ENCODE measurements around the gene ACSS2. TPM values are rescaled to one million over a fixed set of nuclear protein-coding genes. Genes with fewer than 3 reads are reported as not detected.

The ACSS2 gene
- total RNA-seq, result 10 to 100 TPM; 23.2 to 43.6 (median 33.2) TPM
- polyA plus RNA-seq, result 10 to 100 TPM in 2 of 3 donors, 1 to 10 TPM in 1; 8.9 to 20.3 (median 15.6) TPM
- long read RNA-seq, donor 1, partial matches to known transcripts, result 0 of 1 reads
- long read RNA-seq, donor 1, other reads (novel, unspliced or antisense), result 0 of 1 reads
- long read RNA-seq, donor 2, partial matches to known transcripts, result 0 of 2 reads
- long read RNA-seq, donor 2, other reads (novel, unspliced or antisense), result 0 of 2 reads

- WGBS, 5 donors, result 1 to 3% (median 2%) methylated on average over 44 to 63 of the region's 63 CpGs
- intact Hi-C loops (cut with DNase I; ENCODE audit: low total_unique reads), result no loop called here
- Histone ChIP-seq H3K27ac (peak within 1 kb of the TSS; percentile 22 to 95 (median 84)), H3K36me3 (no peaks in the 10 kb centered on the region), H3K27me3 (replicated peaks in 1 of 7) (no peaks in the 10 kb centered on the region), H3K9me3 (no peaks in the 10 kb centered on the region), H3K4me1 (peaks cover 19 to 76% (median 48%) of the 10 kb centered on the region in 6 donors), H3K4me3 (peak within 1 kb of the TSS; percentile 41 to 86 (median 70))
- peak; percentile 98 for DNase-seq
- TF ChIP-seq POLR2A (IDR thresholded peaks at IDR 0.05) (peak in 2 of 3 donors; percentile 25 to 46), CTCF (IDR thresholded peaks at IDR 0.05 in 8 of 11, conservative IDR thresholded peaks at IDR 0.05 in 3 of 11) (peak in 2 of 11 experiments; percentile 24 to 41), POLR2AphosphoS5 (IDR thresholded peaks at IDR 0.05) (peak; percentile 71 to 90 (median 89))
Measured at GRCh38 chr20:34876406-34877282, at the start of gene ACSS2. Gene ACSS2, plus strand, starts transcription at chr20:34876612. Its CDS starts 34 bp downstream, at chr20:34876646.

GRCh38 chr20:34829191-34829590 lies 47.2 kb upstream of the ACSS2 start:
- DNase-seq, result no peak
- intact Hi-C loops (cut with DNase I; ENCODE audit: low total_unique reads), result no loop called here
- Histone ChIP-seq H3K9me3 (no peaks in the 10 kb centered on the region), H3K4me3 (no peak overlapping the region), H3K27ac (no peak overlapping the region), H3K4me1 (peaks cover under 1 to 15% (median 8%) of the 10 kb centered on the region in 6 donors), H3K27me3 (replicated peaks in 1 of 7) (peaks cover 0 to 3% (median 0%) of the 10 kb centered on the region in 7 donors), H3K36me3 (no peaks in the 10 kb centered on the region)
- WGBS, 5 donors, result 76 to 86% (median 84%) methylated on average over 3 of the region's 3 CpGs
- TF ChIP-seq CTCF (IDR thresholded peaks at IDR 0.05 in 8 of 11, conservative IDR thresholded peaks at IDR 0.05 in 3 of 11) (no peak), POLR2AphosphoS5 (IDR thresholded peaks at IDR 0.05) (no peak), POLR2A (IDR thresholded peaks at IDR 0.05) (no peak)

- no peak overlapping the region for H3K4me3 ChIP-seq
- 39 to 60% (median 47%) methylated on average over 5 of the region's 5 CpGs for WGBS, 5 donors
Measured at GRCh38 chr20:34831936-34832335, 44.5 kb upstream of the ACSS2 start.

More at GRCh38 chr20:34831936-34832335, 44.5 kb upstream of the ACSS2 start:
- intact Hi-C loops (cut with DNase I; ENCODE audit: low total_unique reads), result no loop called here
- peaks cover 0 to 7% (median 0%) of the 10 kb centered on the region in 7 donors for H3K27me3 ChIP-seq (replicated peaks in 1 of 7)
- no peak for DNase-seq
- H3K9me3 ChIP-seq, result no peaks in the 10 kb centered on the region
- H3K4me1 ChIP-seq, result peaks cover 0 to 7% (median 3%) of the 10 kb centered on the region in 6 donors
- H3K27ac ChIP-seq, result no peak overlapping the region
- H3K36me3 ChIP-seq, result no peaks in the 10 kb centered on the region
- no peak for TF ChIP-seq CTCF (IDR thresholded peaks at IDR 0.05 in 8 of 11, conservative IDR thresholded peaks at IDR 0.05 in 3 of 11)
- TF ChIP-seq POLR2AphosphoS5 (IDR thresholded peaks at IDR 0.05), result no peak
- no peak for TF ChIP-seq POLR2A (IDR thresholded peaks at IDR 0.05)

Data from spleen (tissue), 13 donors.